NCI-H446 (cell line): ENCODE measurements around the gene SUV39H1.
"Not testable (repeated sequence)": the region's sequence is repeated elsewhere in the genome, so short reads cannot be mapped to it uniquely, and the experiment has no call there.

Experiments
- DNase-seq, 2 experiments: peaks; one replicate each; lab custom pipeline; 2025; lab: John Stamatoyannopoulos, UW

Gene SUV39H1, protein sequence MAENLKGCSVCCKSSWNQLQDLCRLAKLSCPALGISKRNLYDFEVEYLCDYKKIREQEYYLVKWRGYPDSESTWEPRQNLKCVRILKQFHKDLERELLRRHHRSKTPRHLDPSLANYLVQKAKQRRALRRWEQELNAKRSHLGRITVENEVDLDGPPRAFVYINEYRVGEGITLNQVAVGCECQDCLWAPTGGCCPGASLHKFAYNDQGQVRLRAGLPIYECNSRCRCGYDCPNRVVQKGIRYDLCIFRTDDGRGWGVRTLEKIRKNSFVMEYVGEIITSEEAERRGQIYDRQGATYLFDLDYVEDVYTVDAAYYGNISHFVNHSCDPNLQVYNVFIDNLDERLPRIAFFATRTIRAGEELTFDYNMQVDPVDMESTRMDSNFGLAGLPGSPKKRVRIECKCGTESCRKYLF

DNA sequence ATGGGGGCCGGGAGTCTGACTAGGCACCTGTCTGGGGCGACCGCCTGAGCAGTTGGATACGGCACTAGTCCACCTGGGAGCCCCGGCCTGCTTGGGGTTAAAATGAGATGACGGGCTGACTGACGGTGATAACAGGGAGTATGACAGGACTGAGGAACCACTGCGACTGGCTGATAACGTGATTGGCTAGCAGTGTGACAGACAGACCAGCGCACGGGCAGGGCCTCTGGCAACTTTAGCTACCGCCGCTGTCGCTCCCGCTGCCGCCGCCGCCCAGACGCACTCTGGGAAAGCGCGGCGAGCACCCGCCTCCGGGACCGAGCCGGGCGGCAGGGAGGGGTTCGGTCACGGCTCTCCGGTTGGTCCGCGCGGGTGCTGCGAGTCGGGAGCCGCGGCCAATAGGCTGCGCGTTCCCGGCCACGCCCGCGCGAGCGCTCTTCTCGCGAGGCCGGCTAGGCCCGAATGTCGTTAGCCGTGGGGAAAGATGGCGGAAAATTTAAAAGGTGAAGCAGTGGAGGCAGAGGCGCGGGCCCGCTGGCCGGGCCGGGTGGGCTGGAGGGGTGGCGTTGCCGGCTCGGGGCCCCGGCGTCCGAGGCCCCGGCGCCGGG lies at the start of gene SUV39H1:
Gene SUV39H1 (plus strand): TSS at position 434 of the 608 bp plus-strand sequence. CDS start 51 bp downstream, at position 485.
- peak; percentile 54 to 92 for DNase-seq

DNA sequence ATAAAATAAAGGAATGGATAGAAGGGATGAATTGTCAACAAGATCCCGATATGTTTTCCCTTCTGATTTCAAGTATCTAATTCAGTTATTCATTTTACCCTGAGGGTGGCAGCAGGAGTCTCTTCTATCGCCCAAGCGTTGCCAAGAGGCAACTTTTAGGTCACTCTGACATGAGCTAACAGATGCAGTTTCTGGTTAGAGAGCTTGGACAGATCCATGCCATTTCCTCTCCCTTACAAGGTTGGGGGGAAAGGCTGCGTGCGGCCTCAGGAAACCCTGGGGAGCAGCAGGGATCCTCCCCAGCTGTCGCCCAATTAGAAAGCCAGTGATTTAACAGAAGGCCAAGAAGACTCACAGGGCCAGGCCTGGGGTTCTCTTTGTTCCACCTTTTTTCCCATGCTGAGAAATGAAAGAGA lies 48.2 kb upstream of the SUV39H1 start:
- DNase-seq, result peak; percentile 36 to 60

DNA sequence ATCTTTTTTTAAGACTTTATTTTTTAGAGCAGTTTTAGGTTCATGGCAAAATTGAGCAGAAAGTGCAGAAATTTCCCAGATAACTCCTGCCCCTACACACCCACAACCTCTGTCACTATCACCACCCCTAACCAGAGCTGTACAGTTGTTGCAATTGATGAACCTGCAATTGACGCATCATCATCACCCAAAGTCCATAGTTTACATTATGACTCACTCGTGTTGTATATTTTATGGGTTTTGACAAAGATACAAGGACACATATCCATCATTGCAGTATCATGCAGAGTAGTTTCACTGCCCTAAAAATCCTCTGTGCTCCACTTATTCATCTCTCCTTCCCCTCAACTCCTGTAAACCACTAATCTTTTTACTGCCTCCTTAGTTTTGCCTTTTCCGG lies 47.4 kb upstream of the SUV39H1 start:
- DNase-seq, result no peak

DNA sequence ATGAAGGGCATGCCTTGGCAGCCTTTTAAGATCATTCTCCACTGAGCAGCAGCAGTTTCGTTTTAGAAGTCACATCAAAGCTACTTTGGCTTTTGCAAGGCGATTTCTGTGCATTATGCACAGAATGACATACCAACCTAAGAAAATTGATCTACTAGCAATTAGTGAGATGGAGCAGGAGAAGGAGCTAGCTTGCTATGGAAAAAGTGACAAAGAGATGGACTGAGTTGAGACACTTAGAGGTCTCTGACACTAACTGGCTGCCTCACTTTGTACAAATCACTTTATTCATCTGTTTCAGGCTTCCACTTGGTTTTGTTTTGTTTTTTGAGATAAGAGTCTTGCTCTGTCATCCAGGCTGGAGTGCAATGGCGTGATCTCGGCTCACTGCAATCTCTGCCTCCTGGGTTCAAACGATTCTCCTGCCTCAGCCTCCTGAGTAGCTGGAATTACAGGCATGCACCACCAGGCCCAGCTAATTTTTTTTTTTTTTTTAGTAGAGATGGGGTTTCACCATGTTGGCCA lies 44.4 kb upstream of the SUV39H1 start:
- DNase-seq, result not testable (repeated sequence)

DNA sequence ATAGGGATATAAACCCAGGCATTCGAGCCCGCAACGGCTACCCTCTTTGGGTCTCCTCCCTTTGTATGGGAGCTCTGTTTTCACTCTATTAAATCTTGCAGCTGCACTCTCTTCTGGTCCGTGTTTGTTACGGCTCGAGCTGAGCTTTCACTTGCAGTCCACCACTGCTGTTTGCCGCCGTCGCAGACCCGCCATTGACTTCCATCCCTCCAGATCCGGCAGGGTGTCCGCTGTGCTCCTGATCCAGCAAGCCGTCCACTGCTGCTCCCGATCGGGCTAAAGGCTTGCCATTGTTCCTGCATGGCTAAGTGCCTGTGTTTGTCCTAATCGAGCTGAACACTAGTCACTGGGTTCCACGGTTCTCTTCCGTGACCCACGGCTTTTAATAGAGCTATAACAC lies 41.8 kb upstream of the SUV39H1 start:
- DNase-seq, result not testable (repeated sequence)

DNA sequence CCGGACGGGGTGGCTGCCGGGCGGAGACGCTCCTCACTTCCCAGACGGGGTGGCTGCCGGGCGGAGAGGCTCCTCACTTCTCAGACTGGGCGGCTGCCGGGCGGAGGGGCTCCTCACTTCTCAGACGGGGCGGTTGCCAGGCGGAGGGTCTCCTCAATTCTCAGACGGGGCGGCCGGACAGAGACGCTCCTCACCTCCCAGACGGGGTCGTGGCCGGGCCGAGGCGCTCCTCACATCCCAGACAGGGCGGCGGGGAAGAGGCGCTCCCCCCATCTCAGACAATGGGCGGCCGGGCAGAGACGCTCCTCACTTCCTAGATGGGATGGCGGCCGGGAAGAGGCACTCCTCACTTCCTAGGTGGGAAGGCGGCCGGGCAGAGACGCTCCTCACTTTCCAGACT lies 36.8 kb upstream of the SUV39H1 start:
- not testable (repeated sequence) for DNase-seq

DNA sequence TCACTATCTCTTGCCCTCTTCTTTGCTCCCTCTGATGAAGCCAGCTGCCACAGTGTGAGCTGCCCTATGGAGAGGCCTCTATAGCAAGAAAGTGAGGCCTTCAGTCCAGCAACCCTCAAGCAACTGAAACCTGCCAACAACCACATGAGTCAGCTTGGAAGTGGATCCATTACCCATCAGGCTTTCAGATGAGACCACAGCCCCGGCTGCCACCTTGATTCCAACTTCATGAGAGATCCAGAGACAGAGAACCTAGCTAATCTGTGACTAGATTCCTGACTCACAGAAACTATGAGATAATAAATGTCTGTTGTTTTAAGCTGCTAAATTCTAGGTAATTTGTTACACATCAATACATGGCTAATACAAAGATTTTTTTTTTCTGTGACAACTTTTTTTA lies 33.3 kb upstream of the SUV39H1 start:
- no peak for DNase-seq

DNA sequence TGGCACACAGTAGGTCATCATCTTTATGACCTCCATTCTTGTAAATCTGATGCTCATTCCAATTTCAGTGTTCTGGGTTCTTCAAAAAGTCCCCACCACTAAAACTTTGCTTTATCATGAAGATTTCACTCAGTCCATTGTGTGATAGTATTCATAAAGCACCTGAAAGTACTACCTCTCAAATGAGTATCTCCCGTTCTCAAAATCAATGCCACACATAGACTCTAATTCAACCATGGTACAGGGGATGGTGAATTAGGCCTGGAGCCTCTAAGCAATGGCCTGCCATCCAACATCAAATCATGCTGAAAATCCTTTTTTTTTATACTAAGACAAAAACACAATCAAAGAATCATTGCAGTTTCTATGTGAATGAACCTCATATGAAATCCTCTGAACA lies 32.4 kb upstream of the SUV39H1 start:
- DNase-seq, result no peak

DNA sequence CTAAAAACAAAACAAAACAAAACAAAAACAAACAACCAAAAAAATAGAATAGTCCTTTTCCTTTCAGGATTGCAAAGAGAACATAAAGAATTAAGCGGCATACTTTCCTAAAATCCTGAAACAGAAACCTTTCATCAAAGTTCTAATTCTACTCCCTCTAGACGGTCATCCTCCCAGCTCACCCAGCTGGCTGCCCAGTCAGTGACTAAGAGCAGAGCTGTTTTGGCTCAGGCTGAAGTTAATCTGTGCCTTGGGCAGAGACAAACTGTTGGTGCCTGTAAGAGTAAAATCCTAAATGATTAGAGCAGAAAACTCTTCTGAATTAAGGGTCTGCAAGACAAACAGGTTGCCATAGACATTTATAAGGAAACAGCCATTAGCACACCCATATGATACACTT lies 30.5 kb upstream of the SUV39H1 start:
- DNase-seq, result no peak

DNA sequence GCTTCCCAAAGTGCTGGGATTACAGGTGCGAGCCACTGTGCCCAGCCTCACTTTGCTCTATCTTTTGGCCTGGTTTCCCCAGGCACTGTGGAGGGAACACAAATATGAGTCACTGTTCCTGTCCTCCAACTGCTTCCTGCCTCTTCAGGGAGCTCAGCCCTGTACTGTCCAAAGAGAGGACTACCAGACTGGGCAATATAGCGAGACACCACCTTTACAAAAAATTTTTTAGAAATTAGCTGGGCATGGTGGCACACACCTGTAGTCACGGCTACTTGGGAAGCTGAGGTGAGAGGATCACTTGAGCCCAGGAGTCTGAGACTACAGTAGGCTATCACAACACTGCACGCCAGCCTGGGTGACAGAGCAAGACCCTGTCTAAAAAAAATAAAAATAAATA lies 29.9 kb upstream of the SUV39H1 start:
- no peak for DNase-seq

DNA sequence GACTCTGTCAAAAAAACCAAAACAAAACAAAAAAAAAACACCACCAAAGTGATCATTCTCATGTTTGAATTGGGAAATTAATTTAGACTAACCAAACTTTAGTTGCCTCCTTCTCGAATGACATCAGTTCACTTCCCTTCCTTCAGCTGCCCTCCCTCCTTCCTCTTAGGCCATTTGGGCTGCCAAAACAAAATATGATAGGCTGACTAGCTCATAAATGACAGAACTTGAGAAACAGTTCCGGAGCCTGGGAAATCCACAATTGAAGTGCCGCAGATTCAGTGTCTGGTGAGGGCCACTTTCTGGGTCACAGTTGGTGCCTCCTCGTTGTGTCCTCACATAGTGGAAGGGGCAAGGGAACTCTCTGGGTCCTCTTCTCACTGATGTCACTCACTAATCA lies 29.0 kb upstream of the SUV39H1 start:
- DNase-seq, result no peak

DNA sequence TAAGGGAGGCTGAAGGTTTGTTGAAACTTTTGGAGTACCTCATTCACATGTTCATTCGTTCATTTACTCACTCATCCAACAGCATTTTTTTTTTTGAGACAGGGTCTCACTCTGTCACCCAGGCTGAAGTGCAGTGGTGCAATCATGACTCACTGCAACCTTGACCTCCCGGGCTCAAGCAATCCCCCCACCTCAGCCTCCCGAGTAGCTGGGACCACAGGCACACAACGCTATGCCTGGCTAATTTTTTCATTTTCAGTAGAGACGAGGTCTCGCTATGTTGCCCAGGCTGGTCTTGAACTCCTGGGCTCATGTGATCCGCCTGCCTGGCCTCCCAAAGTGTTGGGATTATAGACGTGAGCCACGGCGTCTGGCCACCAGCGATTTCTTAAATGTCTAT lies 28.3 kb upstream of the SUV39H1 start:
- DNase-seq, result not testable (repeated sequence)

DNA sequence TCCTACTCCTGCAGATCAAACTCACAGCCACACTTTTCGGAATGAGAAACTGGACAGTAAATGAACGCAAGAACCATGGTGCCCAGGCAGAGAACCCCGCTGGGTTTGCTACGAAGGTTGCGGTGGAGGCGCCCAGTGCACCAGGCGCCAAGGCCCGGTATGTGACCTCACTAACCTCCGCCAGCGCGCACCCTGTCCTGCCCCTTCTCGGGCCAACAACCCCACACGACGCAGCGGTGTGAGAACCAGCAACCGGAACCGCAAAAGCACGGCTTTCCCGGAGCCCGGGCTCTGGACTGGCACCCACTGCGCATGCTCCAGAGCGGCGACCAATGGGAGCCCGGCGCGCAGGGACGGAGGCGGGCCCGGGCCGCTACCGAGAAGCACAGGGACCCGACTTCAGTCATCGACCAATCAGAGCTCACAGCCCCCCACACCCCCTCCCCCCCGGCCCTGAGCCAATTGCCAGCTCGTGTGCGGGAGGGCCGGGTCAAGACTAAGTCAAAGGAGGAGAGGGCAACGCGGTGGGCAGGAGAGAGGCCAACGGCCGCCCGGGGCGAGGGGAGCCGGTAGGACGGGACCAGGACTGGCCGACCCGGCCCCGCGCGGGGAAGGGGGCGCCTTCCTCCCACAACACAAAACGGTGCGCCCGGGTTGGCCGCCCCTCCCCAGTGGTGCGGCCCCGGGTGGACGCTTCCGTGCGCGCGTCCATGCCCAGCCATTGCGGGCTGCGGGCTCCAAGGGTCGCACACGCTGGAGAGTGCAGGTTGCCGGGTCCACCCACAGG lies 20.2 kb upstream of the SUV39H1 start:
- peak; percentile 73 to 91 for DNase-seq

DNA sequence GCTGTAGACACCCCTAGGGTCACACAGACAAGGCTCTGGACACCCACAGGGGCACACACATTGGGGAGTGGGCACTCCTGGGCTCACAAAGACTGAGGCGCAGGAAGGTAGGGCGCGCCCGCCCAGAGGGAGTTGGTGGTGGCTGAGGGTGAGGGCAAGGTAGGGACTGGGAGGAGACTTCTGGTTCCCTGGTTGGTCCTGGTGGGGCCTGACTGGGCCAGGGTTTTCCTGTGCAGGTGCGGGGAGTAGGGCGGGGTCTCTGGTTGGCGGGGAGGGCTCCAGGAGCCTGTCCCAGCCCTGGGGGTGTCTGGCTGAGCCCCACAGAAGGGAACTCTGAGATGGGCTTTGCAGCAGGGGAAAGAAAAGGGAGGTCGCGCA lies 19.7 kb upstream of the SUV39H1 start:
- no peak for DNase-seq

DNA sequence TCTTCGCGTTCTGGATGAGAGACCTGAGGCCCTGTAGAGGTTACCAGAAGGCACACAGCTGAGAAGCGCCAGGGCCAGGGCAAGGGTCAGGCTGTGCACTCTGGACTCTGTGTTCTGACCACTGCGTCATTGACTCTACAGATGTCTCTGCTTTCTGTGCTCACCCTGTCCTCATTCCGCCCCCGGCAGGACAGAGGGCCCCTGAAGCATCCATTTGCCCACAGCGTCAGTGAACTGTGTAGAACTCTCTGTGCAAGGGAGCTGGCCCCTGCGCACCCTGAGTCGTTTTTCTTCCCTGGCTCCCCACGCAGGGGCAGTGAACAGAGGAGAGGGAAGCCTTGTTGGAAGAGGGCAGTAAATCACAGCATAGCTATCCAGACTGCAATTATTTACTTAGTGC lies 19.0 kb upstream of the SUV39H1 start:
- DNase-seq, result no peak

DNA sequence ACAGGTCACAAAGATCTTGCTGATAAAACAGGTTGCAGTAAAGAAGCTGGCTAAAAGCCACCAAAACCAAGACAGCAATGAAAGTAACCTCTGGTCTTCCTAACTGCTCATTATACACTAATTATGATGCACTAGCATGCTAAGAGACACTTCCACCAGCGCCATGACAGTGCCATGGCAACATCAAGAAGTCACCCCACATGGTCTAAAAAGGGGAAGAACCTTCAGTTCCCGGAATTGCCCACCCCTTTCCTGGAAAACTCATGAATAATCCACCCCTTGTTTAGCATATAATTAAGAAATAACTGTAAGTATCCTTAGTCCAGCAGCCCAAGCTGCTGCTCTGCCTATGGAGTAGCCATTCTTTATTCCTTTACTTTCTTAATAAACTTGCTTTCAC lies 16.1 kb upstream of the SUV39H1 start:
- not testable (repeated sequence) for DNase-seq

DNA sequence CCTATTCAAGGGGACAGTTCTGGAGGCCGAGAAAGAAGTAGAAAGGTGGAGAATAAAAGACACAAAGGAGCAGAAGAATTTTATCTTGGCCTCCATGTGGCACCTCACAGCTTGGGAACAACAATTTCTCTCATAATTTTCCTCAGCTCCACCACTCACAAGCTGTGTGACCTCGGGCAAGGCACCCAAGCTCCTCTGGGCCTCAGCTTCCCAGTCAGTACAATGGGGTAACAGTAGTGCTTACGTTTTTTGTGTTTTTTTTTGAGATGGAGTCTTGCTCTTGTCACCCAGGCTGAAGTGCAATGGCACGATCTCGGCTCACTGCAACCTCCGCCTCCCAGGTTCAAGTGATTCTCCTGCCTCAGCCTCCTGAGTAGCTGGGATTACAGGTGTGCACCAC lies 15.6 kb upstream of the SUV39H1 start:
- not testable (repeated sequence) for DNase-seq

DNA sequence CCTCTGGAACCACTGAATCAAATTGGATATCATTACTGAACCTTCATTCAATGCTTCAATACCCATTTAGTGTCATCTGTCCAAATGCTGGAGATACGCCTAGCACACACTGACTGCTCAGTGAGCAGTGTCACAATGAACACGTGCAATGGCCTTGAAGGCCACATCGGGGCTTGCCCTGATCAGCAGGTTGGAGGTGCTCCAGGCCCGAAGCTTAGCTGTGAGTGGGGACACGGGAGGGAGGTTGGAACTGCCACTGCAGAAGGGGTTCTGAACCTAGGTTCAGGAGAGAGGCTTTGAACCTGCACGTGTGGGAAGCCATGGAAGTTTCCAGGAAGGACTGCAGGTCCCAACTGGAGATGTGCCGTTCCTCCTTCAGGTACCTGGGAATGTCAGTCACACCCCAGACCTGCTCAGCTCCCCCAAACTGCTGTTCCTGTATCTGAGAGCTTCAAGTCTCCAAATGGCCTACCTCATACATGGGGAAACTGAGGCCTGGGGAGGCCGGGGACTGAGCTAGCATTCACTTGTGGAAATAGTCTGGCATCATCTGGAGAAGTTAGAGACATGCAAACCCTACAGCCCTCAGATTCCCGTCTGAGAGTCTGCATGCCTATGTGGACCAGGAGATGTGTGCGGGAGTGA lies 14.9 kb upstream of the SUV39H1 start:
- no peak for DNase-seq

DNA sequence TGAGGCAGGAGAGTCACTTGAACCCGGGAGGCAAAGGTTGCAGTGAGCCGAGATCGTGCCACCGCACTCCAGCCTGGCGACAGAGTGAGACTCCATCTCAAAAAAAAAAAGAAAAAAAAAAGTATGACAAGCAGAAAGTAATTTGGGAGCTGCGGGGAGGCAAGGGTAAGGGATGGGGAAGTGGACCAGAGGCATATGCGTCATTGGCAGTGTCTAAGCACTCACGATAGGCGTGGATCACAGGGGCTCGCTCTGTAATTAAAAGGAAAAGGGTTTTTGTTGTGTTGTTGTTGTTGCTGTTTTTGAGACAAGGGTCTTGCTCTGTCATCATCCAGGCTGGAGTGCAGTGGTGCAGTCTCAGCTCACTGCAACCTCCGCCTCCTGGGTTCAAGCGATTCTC lies 13.7 kb upstream of the SUV39H1 start:
- not testable (repeated sequence) for DNase-seq

DNA sequence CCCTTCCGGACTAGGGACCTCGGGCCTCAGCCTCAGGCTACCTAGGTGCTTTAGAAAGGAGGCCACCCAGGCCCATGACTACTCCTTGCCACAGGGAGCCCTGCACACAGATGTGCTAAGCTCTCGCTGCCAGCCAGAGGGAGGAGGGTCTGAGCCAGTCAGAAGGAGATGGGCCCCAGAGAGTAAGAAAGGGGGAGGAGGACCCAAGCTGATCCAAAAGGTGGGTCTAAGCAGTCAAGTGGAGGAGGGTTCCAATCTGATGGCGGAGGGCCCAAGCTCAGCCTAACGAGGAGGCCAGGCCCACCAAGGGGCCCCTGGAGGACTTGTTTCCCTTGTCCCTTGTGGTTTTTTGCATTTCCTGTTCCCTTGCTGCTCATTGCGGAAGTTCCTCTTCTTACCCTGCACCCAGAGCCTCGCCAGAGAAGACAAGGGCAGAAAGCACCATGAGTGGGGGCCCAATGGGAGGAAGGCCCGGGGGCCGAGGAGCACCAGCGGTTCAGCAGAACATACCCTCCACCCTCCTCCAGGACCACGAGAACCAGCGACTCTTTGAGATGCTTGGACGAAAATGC lies 13.0 kb upstream of the SUV39H1 start, which contains the start of gene WAS:
Gene WAS (plus strand): TSS at position 389 of the 572 bp plus-strand sequence. CDS start 55 bp downstream, at position 444.
- DNase-seq, result no peak

DNA sequence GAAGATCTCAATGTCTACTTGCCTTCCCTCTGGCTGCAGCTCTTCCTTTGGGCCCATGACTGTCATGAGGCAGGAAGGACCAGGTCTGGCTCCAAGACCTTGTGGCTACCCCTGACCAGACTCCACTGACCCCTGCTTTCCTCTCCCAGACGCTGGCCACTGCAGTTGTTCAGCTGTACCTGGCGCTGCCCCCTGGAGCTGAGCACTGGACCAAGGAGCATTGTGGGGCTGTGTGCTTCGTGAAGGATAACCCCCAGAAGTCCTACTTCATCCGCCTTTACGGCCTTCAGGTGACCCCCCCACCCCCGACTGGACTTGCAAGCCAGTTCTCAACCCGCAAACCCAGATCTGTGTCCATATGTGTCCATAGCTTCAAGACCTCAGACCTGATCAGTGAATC lies 12.4 kb upstream of the SUV39H1 start:
- no peak for DNase-seq

DNA sequence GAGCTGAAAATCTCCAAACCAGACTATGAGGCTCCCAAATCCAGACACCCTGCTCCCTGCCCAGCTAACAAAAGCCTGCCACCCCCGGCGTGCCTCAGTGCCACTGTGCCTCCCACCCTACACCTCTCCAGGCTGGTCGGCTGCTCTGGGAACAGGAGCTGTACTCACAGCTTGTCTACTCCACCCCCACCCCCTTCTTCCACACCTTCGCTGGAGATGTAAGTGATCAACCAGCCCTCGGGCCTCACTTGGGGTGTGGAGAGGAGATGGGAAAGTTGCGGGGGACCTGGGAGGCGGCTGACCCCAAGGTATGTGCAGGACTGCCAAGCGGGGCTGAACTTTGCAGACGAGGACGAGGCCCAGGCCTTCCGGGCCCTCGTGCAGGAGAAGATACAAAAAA lies 11.1 kb upstream of the SUV39H1 start:
- DNase-seq, result no peak
